ENCODE data around the gene CNOT10.

The CNOT10 gene

DNA sequence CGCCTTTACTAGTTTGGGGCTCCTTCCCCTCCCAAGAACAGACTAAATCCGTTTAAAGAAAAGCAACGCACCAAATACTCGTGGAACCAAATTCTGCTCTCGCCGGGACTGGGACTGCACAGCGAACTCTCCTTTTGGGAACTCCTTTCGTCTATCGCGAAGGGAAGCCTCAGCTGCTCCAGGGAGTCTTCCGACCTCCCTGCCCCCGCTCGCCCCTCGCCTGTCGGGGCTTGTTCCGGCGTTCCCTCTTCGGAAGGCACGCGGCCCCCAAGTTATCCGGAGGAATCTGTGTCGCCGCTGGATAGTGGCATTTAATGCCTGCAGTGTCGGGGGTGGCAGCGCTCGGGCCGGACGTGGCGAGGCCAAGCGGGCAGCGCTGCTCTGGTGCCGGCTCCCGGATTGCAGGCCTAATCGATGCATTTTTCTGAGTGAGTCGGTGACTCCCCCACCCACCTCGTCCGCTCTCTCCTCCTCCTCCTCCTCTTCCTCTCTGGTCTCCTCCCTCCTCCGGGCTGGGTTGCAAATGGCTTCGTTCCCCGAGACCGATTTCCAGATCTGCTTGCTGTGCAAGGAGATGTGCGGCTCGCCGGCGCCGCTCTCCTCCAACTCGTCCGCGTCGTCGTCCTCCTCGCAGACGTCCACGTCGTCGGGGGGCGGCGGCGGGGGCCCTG lies 132.7 kb downstream of the CNOT10 start, which contains the start of gene TRIM71:
TSS of gene TRIM71 (plus strand) at position 440 of the 671 bp plus-strand sequence. CDS start at position 524, 84 bp downstream.
- no peak for DNase-seq (ENCODE audit: low read depth)

DNA sequence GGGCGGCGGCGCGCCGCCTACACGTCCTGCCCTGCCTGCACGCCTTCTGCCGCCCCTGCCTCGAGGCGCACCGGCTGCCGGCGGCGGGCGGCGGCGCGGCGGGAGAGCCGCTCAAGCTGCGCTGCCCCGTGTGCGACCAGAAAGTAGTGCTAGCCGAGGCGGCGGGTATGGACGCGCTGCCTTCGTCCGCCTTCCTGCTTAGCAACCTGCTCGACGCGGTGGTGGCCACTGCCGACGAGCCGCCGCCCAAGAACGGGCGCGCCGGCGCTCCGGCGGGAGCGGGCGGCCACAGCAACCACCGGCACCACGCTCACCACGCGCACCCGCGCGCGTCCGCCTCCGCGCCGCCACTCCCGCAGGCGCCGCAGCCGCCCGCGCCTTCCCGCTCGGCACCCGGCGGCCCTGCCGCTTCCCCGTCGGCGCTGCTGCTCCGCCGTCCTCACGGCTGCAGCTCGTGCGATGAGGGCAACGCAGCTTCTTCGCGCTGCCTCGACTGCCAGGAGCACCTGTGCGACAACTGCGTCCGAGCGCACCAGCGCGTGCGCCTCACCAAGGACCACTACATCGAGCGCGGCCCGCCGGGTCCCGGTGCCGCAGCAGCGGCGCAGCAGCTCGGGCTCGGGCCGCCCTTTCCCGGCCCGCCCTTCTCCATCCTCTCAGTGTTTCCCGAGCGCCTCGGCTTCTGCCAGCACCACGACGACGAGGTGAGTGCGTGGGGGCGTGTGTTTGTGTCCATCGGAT lies 133.4 kb downstream of the CNOT10 start:
- DNase-seq (ENCODE audit: low read depth) = no peak

DNA sequence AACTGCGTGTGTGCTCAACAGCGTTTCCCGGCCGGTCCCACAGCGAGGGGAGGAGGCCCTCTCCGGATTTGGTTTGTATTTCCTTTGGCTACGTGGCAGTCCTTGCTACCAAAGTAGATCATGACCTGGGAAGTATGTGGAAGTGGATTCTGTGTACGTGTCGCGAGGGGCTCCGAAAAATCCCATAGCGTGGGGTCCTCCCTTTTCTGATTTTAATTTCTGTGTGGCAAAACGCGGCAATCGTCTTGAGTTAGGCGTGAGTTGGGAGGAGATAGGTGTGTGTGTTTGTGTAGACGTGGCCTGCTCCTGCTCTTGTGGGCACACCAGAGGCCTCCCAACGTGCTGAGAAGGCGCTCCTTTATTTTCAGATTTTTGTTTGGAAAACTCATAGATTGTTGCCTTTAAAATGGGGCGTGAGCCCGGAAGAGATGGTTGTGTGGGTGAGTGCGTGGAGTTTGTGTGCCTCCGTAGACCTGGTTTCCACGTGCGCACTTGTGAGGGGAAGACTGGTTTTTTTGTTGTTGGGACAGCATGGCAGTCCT lies 134.1 kb downstream of the CNOT10 start:
- DNase-seq (ENCODE audit: low read depth) = no peak

DNA sequence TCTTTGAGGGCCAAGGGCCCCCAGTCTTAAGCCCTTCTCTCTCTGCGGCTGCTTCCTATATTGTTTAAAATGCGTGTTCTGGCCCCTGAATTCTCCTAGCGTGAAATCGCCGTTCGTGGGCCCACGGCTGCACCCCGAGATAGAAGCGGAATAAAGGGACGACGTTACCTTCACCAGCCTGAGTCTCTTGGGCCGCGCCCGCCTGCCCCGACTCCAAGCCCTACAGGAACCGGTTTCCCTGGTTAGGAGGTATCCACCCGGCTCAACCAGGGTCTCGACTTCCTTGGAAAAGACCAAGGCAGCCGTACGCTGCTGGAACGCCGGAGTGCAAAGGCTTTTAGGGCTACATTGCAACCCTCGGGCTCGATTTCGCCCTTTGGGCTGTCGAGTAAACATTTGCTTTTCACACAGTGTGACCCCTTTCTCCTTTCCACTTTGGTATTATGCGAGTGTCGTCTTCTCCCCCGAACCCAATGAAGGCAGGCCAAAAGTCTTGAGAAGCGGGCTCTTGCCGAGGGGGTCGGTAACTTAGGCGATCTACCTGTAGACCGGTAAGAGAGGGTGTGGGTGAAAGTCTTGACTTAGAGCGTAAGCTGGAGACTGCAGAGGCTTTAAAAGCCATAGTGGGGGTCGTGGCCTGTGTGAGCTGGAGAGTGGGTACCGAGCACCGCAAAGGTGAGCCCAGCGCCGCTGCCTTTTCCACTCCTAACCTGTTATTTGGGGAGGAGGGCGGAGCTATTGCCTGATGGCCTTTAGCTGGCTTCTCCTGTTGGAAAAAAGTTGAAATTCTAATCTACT lies 134.8 kb downstream of the CNOT10 start:
- DNase-seq (ENCODE audit: low read depth) = no peak

DNA sequence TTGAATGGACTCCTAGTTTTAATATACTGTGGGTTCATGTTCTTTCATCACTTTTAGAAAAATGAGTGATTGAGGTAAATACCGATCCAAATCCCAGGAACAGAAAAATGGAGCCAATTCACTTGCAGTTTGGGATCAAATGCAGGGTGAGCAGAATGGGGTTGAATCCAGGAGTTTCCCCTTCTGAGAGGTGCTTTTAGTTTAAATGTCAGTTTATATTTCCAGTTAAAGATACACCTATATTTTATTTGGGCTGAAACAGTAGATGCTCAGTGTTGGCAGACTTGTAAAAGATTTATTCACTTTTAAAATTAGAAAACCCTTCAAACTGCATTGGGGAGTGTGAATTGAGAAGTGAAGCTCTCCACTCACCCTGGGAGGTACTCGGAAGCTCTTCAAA lies 135.4 kb downstream of the CNOT10 start:
- no peak for DNase-seq (ENCODE audit: low read depth)

DNA sequence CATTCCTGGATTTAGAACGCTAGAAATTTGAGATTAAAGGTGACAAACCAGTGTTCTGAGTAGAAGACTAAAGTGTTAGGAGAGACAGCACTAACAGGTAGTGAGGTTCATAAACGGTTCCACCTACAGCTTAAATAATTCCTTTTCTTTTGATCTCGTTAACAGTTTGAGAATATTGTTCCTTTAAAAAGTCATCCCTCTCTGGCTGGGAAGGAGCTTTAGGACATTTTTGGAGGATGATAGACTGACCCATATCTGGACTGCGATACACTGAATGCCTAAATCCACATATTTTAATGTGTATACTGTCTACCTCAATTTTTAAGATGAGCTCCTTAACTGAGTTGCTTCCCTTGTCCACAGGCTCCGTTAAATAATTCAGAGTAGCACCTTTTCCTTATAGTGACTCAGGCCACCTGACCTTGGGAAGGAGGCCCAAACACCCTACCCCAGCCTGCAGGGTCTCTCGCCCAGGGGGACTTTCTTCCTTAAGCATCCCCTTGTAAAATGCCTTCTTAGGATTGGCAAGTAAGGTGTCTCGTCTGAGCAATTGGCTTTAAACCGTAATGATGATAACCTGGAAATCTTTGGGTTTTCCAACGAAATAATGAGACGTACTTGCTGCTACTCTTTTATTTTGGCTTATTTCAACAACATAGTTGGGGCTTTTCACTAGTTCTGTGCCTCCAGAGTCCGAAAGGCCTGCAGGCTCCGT lies 136.1 kb downstream of the CNOT10 start:
- no peak for DNase-seq (ENCODE audit: low read depth)

DNA sequence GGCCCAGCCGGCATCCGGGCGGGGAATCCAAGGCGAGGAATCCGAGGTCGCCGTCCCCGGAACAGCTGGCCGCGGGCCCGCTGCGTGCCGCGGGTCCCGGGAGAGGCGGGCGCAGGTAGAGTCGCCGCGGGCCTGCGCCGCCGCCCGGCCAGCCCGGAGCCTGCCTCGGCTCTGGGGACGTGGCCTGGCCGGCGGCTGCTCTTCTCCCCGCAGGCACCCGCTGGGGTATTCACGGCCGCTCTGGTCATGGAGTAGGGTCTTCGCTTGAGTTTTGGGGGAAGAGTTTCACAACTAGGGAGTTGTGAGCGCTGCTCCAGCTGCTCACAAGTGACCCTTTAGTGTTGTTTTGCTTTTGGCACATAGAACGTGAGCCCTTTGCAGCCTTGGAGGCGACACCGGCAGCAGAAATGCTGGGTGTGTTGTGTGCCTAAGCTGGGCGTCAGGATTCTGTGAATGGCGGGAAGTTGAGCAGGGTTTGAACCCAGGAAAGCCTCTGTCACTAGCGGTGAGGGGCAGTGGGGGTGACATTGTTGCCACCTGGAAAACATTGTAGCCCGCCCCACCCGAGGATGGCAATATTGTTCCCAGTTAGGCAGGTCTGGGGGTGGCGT lies 136.8 kb downstream of the CNOT10 start:
- no peak for DNase-seq (ENCODE audit: low read depth)

DNA sequence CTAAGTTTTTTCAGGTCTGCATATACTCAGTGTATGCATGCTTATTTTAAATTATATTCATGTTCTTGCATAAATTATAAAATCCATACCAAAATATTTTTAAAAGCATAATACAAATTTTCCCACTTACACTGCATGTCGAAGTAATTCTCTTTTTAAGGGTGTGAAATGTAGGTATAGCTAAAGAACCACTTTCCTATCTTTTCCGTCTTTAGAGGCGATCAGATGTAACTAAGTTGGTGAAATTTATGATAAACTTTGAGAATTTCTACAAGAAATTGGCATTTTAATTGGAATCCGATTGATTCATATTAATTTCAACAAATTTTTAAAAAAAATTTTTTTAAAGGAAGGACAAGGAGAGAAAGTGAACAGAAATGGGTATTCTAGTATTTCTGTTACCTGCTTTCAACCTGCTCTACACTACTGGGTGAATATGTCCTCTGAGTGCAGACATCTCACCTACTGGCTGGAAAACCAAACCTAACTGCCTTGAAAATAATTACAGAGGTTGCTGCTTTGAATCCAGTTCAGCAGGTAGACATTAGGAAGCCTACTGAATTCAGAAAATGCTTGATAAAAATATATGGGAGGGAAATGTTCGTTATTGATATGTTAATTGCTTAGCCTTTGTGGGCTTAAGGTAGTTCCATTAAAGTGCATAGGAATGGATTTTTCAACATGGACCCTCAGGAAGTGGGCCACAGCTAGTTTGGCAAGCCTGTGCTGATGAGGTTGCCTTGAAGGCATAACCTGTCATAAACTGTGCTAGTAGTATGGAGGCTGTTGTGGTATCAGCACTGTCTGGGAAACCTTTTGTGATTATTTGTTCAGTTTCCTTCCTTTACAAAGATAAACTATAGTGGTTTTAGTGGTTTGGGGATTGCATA lies 137.9 kb downstream of the CNOT10 start:
- DNase-seq (ENCODE audit: low read depth) = no peak
